ENCODE results near the gene ETV4.

Gene ETV4

DNA sequence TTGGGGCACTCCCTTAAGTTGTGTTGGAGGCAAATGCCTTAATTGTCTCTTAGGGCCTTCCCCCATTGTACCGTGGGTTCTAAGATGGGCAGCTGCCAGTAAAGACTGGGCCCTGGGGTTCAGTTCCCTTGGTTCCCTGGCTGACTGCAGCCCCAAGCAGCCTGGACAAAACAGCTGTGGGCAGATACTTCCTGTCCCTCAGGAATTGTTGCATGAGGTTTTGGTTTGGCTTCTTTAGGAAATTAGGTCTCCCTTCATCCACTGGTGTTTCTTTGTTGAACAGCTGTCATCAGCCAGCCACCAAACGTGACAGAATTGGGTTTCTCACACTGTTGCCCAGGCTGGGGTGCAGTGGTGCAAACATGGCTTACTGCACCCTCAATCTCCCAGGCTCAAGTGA is 42.0 kb upstream of the ETV4 start:
- H3K27ac ChIP-seq: no peak overlapping the region
- H3K4me3 ChIP-seq (ENCODE audit: low read depth in 1 of 2, low read length in 1 of 2): no peak overlapping the region
- no peaks in the 10 kb centered on the region for H3K9me3 ChIP-seq
- TF ChIP-seq, protein P1, sequence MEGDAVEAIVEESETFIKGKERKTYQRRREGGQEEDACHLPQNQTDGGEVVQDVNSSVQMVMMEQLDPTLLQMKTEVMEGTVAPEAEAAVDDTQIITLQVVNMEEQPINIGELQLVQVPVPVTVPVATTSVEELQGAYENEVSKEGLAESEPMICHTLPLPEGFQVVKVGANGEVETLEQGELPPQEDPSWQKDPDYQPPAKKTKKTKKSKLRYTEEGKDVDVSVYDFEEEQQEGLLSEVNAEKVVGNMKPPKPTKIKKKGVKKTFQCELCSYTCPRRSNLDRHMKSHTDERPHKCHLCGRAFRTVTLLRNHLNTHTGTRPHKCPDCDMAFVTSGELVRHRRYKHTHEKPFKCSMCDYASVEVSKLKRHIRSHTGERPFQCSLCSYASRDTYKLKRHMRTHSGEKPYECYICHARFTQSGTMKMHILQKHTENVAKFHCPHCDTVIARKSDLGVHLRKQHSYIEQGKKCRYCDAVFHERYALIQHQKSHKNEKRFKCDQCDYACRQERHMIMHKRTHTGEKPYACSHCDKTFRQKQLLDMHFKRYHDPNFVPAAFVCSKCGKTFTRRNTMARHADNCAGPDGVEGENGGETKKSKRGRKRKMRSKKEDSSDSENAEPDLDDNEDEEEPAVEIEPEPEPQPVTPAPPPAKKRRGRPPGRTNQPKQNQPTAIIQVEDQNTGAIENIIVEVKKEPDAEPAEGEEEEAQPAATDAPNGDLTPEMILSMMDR (IDR thresholded peaks at IDR 0.05): no peak
- no peaks in the 10 kb centered on the region for H3K27me3 ChIP-seq
- no peaks in the 10 kb centered on the region for H3K4me1 ChIP-seq (ENCODE audit: control insufficient read depth in 1 of 2, insufficient read depth in 1 of 2, low read depth in 1 of 2, low read length in 1 of 2)
- H3K36me3 ChIP-seq: no peaks in the 10 kb centered on the region

DNA sequence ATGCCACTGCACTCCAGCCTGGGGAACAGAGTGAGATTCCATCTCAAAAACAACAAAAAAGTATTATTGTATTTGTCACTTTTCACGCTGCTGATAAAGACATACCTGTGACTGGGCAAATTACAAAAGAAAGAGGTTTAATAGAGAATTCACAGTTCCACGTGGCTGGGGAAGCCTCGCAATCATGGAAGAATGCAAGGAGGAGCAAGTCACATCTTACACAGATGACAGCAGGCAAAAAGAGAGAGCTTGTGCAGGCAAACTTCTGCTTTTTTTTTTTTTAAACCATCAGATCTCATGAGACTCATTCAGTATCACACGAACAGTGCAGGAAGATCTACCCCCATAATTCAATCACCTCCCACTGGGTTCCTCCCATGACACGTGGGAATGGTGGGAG is 41.5 kb upstream of the ETV4 start:
- Histone ChIP-seq H3K4me3 (ENCODE audit: low read depth in 1 of 2, low read length in 1 of 2) (no peak overlapping the region), H3K27me3 (no peaks in the 10 kb centered on the region), H3K27ac (no peak overlapping the region), H3K9me3 (no peaks in the 10 kb centered on the region), H3K4me1 (ENCODE audit: control insufficient read depth in 1 of 2, insufficient read depth in 1 of 2, low read depth in 1 of 2, low read length in 1 of 2) (no peaks in the 10 kb centered on the region), H3K36me3 (no peaks in the 10 kb centered on the region)
- TF ChIP-seq, protein P1 (IDR thresholded peaks at IDR 0.05): no peak

DNA sequence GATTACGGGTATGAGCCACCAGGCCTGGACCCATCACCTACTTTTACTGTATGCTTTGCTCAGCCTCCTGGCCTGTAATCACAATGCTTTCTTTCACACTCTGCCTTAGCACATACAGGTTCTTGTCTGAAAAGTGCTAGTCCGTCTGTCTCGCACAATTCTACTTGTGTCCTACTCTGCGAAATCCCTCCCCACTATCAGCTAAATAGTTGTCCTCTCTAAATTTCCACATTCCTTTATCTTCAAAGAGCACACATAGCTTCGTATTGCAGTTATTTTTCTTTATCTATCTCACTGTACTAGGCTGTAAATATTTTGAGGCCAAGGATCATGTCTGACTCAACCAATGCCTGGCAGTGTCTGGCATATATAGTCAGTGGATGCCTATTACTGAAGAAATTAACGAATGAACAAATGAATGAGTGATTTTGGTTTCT is 38.5 kb upstream of the ETV4 start:
- Histone ChIP-seq H3K27ac (no peak overlapping the region), H3K9me3 (no peaks in the 10 kb centered on the region), H3K27me3 (peaks cover 10% of the 10 kb centered on the region), H3K36me3 (no peaks in the 10 kb centered on the region), H3K4me1 (ENCODE audit: control insufficient read depth in 1 of 2, insufficient read depth in 1 of 2, low read depth in 1 of 2, low read length in 1 of 2) (no peaks in the 10 kb centered on the region), H3K4me3 (ENCODE audit: low read depth in 1 of 2, low read length in 1 of 2) (no peak overlapping the region)
- TF ChIP-seq, protein P1 (IDR thresholded peaks at IDR 0.05): no peak

DNA sequence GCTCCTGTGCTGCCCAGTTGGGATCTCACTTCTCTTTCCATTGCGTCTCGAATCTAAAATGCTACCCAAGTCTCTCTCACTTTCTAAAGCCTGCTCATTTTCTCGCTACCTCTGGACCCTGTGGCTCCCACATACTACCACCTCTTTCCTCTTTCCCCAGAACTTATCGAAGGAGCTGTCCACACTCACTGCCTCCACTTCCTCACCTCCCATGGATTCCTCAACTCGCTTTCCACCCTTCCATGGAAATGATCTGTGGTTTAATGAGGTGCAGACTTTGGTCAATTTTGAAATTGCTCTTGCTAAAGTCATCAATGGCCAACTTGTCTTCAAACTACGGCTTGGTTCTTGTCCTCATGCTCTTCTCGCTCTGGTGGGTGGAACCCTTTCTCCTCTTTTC is 37.2 kb upstream of the ETV4 start:
- Histone ChIP-seq H3K4me3 (ENCODE audit: low read depth in 1 of 2, low read length in 1 of 2) (no peak overlapping the region), H3K27ac (no peak overlapping the region), H3K27me3 (peaks cover 24% of the 10 kb centered on the region), H3K36me3 (no peaks in the 10 kb centered on the region), H3K4me1 (ENCODE audit: control insufficient read depth in 1 of 2, insufficient read depth in 1 of 2, low read depth in 1 of 2, low read length in 1 of 2) (no peaks in the 10 kb centered on the region), H3K9me3 (no peaks in the 10 kb centered on the region)
- TF ChIP-seq, protein P1 (IDR thresholded peaks at IDR 0.05): no peak

DNA sequence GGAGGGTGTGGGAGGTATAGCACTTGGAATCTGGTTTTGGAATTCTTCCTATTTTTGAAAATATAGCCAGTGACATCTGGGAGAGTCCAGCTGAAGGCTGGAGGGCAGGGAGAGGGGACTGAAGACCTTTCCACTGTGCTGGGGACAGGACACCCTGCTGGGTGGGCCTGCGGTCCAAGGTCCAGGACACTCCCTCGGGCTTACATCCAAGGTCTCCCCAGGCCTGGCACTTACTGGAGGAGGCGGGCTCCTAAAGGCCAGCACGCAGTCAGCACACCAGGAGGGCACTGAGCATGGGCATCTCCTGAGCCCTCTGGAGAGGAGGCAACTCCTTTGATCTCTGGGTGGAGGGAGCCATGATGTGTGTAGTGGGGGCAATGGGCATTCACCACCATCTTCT is 35.5 kb upstream of the ETV4 start:
- H3K27me3 ChIP-seq: peaks cover 37% of the 10 kb centered on the region
- no peaks in the 10 kb centered on the region for H3K4me1 ChIP-seq (ENCODE audit: control insufficient read depth in 1 of 2, insufficient read depth in 1 of 2, low read depth in 1 of 2, low read length in 1 of 2)
- no peaks in the 10 kb centered on the region for H3K36me3 ChIP-seq
- H3K27ac ChIP-seq: no peak overlapping the region
- no peak overlapping the region for H3K4me3 ChIP-seq (ENCODE audit: low read depth in 1 of 2, low read length in 1 of 2)
- TF ChIP-seq, protein P1 (IDR thresholded peaks at IDR 0.05): no peak
- no peaks in the 10 kb centered on the region for H3K9me3 ChIP-seq

DNA sequence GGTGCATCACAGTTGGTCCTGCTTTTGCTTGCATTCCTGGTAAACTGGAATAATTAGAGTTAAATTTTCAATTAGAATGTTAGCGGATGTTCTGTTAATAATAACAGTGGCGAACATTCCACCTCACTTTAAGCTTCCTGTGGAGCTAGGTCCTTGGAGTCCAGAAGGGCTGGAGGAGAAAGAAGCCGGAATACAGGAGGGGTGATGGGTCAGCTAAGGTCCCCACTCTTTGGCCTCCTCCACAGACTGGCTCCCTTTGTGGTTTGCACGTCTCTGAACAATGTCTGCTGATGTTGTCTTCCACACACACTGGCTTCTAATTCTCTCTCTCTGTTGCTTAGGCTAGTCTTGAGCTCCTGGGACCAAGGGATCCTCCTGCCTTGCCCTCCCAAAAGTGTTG is 35.0 kb upstream of the ETV4 start:
- no peak overlapping the region for H3K4me3 ChIP-seq (ENCODE audit: low read depth in 1 of 2, low read length in 1 of 2)
- no peaks in the 10 kb centered on the region for H3K4me1 ChIP-seq (ENCODE audit: control insufficient read depth in 1 of 2, insufficient read depth in 1 of 2, low read depth in 1 of 2, low read length in 1 of 2)
- H3K27me3 ChIP-seq: peaks cover 37% of the 10 kb centered on the region
- H3K27ac ChIP-seq: no peak overlapping the region
- TF ChIP-seq, protein P1 (IDR thresholded peaks at IDR 0.05): no peak
- no peaks in the 10 kb centered on the region for H3K36me3 ChIP-seq
- H3K9me3 ChIP-seq: no peaks in the 10 kb centered on the region
